ENCODE data around the gene OXSR1. TPM values are rescaled to one million over a fixed set of nuclear protein-coding genes. Genes with fewer than 3 reads are reported as not detected.
A peak's percentile ranks its signal among the peaks of the same experiment; 100 is the strongest.

OXSR1 gene
- 35.6 TPM for polyA plus RNA-seq (ENCODE audit: insufficient read length)

DNA sequence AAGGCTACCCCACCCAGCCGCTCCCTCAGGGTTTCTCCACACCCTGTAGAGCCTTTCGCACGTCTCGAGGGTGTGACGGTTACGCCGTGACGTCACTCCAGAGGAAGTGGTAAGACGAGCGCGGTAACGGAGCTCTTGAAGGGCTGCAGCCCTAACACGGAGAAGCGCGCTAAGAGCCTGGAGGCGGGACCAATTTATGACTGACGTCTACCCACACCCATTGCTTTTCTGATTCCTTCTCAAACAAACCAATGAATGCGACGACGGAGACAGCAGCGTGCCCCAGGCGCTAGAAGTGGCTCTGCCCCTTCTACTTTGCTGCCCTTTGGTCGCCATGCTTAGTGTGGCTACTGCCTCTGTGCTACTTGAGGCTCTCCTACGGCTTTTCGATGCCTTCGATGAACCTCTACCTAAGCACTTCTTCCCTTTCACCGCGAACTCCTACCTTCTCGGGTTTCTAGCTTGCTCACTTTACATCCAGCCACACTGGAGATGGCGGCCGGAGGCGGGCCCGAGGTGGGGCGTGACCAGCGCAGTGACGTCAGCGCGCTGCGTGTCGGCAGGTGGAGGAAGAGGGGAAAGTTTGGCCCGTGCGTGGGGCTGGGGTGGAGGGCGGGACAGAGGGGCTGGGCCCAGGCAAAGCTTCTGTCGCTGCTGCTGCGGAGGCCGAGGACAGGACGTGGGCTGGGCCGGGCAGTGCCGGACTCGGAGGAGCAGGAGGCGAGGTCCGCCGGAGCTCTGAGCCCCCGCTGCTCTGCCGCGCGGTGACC is at the start of gene OXSR1:
Gene OXSR1 (plus strand): TSS at position 586 of the 770 bp plus-strand sequence. CDS start 340 bp downstream, outside the sequence.
- peak; percentile 100 for DNase-seq (ENCODE audit: low read depth)

DNA sequence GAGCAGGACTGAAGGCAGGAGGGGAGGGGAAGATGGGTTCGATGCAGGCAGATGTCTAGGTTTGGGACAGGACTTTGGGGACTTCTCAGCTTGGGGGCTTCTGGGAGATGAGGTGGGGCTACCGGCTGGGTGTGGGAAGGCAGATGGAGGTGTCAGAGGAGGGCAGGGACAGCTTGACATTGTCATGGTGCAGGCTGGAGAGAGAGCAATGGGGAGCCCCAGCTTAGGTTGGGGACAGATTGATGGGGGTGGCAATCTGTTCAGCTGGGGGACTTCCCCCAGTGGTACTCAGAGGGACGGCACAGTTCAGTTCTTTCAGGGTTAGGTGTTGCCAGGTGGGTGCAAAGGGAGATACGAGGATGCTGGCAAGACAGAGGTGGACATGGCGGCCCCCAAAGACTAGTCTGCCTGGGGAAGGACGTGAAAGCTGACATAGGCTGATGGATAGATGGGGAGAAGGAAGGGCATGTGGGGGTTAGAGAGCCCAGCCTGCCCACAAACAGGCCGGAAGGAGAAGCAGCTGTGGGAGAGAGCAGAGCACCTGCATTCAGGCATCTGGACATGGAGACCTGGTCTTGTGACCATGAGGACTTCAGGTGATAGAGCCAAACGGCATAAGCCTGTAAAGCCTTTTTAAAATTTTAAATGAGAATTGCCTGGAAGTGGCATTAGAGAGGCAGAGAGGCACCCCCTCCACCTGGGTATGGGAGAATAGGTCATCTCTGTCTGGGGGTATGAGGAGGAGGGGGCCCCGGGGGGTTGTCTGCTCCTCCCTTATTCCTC is 49.5 kb upstream of the OXSR1 start:
- no peak for DNase-seq (ENCODE audit: low read depth)

DNA sequence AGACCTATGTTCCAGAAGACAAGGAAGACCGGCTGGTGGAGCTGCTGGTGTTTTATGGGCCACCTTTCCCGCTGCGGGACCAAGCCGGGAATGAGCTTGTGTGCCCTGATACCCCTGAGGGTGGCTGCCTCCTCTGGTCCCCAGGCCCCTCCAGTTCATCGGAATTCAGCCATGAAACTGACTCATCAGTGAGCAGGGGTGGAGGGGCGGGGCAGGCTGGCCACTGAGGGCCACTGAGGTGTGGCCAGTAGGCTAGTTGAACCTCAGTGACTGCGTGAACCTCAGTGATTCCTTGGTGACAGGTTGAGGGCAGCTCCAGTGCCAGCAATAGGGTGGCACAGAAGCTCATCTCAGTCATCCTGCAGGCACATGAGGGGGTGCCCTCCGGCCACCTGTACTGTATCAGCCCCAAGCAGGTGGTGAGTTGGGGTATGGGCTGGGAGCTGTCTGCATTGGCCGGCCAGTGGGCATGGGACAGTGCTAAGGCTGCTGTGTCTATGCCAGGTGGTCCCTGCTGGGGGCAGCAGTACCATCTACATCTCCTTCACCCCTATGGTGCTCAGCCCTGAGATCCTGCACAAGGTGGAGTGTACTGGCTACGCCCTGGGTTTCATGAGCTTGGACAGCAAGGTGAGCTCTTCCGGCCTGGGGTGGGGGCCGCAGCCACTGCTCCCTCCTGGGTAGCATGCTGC is 48.7 kb upstream of the OXSR1 start:
- no peak for DNase-seq (ENCODE audit: low read depth)

DNA sequence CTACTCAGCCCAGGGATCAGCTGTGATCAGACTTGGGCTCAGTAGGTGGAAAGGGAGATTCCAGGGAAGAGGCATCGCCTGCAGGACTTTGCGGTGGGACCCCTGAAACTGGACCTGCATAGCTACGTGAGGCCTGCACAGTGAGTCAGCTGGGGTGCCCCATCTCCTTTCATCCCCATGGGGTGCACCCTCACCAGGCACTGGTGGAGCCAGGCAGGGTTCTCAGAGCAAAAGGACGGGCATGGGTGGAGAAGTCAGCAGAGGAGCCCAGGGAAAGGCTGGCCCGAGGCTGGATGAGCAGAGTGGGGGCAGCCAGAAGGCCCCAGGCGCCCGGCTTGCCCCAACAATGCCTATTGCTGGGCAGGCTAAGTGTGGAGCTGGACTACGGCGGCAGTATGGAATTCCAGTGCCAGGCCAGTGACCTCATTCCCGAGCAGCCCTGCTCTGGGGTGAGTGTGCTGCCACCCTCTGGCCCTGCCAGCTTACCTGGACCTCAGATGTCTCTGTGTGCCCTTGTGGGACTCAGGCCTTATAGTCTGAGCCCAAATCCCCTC is 48.1 kb upstream of the OXSR1 start:
- no peak for DNase-seq (ENCODE audit: low read depth)

DNA sequence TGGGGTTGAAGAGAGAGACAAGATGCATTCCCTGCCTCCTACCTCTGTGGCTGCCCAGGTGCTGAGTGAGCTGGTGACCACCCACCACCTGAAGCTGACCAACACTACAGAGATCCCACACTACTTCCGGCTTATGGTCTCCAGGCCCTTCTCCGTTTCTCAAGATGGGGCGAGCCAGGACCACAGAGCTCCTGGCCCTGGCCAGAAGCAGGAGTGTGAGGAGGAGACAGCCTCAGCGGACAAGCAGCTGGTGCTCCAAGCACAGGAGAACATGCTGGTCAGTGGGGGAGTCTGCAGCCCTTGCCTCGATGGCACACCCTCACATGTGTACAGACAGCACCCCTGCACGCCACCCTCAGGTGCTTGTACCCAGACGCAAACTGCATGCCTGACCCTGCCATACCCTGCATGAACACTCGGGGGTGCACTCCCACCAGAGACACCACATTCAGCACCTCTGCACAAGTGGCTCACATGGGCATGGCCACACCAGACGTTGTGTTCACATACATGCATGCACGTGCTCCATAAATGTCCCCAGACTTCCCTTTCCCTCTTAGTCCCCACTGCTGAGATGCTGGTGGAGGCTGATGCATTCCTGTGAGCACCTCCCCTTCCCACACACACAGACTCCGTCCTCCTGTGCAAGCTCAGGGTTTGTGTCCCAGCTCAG is 47.5 kb upstream of the OXSR1 start:
- no peak for DNase-seq (ENCODE audit: low read depth)

DNA sequence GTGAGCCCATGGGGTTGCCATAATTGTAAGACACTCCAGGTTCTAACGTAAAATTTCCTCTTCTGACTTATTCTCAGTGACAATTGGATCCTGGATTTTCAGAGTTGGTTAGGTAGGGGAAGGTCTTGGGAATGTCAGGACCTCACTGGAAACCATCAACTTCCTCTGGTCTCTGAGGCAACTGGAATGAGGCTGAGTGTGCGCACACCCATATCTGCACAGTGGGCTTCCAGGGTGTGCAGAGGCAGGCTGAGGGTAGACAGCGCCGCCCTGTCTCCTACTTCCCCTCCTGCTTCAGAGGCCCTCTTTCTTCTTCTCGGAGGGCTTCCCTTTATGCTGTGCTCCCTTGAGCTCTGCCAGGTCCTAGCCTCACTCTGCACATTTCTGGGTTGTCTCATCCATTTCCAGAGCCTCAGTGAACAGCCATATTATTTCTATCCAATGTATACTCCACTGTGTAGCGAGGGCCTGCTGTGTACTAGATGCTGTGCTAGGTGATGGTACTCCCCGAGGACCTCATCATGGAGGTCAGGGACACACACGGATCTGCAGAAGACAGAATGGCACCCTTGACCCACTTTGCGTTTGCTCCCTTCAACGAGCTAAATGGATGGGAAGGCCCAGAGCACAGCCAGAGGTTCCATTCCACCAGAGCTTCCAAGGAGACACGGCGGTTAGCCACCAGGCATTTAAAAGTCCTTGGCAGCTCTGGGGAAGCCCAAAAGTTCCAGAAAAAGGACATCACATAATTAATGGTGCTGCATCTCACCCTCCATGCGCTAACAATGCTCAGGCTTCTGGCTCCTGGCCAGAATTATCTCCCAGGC is 46.7 kb upstream of the OXSR1 start:
- DNase-seq (ENCODE audit: low read depth), result no peak

DNA sequence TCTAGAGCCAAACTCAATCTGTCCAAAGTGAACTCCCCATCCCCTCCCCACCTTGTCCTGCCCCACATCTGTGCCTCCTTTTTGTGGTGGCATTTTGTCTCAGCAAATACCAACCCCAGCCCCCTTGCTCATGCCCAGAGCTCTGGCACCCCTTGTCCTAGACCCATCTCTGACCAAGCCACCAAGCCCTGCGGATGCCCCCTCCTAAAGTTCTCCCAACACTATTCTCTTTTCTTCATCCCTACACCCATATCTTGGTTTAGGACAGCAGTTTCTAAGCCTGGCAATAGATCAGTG is 46.1 kb upstream of the OXSR1 start:
- no peak for DNase-seq (ENCODE audit: low read depth)

DNA sequence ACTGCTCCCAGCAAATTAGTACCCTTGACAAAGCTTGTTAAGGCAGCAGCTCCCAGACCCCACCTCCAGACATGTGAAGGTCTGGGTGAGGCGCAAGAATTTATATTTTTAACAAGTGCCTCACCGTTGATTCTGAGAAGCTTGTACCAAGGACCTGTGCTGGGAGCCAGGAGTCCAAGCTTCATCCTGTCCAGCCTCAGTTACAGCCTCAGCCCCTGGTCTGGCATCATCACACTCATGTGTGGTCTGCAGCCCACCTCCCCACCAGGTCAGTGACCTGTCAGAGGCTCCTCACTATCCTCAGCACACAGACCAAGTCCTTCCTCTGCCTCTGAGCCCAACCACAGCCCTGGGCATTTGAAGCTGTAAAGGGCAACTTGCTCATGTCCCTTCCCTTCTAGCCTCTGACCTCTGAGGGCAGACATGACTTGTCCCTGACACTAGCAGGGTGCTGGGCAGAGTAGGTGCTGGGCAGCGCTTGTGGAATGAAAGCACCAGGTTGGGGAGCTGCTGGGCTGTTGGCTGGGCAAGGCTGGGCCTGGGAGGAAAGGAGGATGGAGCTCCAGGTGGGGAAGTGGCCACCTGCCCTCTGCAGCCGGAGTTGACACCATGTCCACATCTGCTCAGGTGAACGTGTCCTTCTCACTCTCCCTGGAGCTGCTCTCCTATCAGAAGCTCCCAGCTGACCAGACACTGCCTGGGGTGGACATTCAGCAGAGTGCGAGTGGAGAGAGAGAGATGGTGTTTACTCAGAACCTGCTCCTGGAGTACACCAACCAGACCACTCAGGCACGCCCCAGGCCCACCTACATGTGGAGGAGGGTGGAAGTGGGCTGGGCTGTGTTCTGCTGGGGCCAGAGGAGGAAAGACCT is 45.3 kb upstream of the OXSR1 start:
- DNase-seq (ENCODE audit: low read depth), result no peak

DNA sequence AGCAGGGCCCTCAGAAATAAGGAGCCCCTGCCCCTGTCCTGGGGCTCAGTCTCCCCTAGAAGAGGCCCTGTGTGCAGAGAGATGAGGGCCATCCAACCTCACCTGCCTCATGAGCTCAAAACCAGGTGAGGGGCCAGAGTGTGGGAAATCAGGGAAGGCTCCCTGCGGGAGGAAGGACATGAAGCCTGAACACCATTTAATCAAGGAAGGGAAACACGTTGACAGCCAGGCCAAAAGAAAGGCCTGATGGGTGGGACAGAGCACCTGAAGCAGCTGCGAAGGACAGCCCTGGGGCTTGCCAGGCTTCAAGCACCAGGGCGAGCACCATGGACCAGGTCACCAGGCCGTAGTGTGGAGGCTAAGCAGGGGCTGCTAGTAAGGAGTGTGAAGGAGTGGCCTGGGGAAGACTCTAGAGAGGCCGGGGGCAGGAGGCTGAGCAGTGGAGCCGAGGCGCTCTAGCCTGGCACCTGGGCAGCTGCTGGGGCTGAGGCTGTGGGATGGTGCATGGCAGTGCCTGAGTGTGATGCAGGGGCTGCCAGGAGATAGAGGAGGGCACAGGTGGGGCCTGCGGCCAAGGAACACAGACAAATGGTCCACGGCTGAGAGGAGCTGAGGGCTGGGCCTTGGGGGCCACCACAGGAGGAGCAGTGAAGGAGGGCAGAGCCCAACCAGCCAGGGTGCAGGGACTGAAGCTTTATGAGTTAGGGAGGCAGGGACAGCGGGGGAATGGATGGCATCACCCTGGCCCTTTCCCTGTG is 44.5 kb upstream of the OXSR1 start:
- no peak for DNase-seq (ENCODE audit: low read depth)

DNA sequence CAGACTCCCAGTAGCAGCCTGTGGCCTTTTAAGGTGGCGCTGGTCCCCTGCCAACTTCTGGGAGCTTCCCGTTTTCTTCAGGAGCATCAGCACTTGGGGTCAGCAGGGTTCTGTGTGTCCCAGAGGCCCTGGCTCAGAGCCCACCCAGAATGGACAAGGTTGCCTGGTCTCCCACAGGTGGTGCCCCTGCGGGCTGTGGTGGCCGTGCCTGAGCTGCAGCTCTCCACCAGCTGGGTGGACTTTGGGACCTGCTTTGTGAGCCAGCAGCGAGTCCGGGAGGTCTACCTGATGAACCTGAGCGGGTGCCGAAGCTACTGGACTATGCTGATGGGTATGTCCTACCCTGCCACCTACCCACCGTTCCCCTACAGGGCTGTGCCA is 43.9 kb upstream of the OXSR1 start:
- no peak for DNase-seq (ENCODE audit: low read depth)

DNA sequence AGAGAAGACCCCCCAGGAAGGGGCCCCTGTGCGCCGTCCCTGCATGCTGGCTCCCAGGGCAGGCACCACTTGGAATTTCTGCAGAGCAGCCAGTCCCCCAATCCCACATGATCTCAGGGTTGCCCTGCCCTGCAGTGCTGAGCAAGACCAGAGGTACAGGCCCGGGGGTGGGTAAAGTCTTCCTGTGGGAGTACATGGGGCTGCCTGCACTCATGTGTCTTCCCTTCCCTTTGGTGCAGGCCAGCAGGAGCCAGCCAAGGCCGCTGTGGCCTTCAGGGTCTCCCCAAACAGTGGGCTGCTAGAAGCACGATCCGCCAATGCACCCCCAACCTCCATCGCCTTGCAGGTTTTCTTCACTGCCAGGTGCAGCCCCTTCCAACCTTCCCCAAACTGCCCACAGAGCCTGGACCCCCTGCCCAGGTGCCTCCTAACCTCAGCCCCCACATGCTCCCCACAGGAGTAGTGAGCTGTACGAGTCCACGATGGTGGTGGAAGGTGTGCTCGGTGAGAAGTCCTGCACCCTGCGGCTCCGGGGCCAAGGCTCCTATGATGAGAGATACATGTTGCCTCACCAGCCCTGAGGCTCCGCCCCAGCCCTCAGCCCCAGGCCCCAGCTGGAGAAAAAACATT is 43.4 kb upstream of the OXSR1 start:
- no peak for DNase-seq (ENCODE audit: low read depth)

DNA sequence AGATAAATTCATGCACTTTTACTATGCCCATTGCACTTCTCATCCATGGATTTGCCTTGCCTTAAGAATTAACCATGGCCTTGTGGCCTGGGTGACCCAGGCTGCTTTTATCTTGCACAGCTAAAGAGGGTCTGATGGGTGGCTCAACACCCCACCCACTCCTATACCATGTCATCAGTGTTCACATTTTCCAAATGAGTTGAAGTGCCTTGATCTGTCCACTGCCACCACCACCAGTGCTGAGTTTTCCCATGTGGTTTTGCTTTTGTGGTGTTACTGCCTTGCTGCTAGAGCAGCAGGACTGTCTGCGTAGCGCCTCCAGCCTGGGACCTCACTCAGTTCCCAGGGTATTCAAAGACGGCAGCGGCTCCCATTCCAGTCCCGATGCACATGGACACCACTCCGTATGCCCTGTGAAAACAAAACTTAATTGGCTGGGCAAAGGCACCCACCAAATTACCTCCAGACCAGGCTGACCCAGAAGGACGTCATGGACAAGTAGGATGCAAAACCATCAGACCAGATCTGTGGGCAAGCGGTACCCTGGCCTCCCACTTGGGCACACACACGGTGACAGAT is 42.5 kb upstream of the OXSR1 start:
- no peak for DNase-seq (ENCODE audit: low read depth)

DNA sequence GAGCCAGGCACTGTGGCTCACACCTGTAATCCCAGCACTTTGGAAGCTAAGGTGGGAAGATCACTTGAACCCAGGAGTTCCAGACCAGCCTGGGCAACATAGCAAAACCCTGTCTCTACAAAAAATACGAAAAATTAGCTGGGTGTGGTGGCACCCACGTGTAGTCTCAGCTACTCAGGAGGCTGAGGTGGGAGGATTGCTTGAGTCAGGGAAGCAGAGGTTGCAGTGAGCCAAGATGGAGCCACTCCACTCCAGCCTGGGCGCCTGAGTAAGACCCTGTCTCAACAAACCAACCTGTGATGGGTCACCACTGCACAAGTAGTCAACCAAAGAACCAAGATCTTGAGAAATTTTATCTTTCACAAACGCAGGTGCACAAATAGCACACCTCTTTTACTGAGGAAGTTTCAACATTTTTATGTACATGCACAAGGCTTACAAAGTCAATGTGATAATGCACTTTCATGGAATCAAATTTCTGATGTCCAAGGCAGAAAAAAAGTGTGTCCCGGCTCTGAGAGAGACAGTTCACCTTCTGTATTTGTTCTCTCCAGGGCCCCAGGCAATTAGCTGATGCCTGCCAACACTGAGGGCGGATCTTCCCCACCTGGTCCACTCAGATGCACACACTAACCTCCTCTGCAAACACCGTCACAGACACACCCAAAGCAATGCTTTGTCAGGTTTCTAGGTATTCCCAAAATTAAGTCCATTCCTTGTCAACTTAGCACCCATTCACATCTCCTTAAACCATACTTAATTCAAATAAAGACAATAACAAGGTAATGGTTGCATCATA is 40.8 kb upstream of the OXSR1 start:
- no peak for DNase-seq (ENCODE audit: low read depth)

DNA sequence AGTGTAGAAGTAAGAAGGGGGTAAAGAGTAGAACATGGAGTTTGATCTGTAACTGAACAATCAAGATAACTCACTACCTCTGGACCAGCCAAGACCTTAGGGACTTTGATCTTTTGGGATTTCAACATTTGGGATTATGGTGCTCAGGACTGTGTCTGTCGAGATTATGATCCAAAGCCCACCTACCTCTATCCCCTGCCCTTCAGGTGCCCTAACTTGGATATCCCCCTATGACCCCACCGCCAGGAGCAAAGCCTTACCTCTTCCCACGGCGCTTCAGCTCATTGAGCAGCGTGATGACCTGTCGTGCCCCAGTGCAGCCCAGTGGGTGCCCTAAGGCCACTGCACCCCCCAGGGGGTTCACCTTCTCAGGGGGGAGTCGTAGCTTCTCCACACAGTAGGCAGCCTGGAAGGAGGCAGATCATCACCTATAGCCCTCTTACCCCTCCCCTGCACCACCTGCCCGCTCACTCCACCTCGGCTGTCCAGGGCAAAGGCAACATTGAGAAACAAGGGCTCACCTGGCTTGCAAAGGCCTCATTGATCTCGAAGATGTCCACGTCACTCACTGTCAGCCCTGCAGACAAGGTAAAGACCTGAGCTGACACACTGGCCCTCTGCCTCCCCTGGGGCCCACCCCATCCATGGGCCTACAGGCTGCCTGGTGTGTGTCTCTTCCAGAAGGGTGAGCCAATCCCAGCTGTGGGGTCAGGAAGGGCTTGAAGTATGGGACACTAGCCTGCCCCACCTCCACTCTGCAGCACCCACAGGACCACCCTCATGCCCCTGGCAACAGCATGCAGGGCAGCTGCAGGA is 39.8 kb upstream of the OXSR1 start:
- DNase-seq (ENCODE audit: low read depth), result no peak

DNA sequence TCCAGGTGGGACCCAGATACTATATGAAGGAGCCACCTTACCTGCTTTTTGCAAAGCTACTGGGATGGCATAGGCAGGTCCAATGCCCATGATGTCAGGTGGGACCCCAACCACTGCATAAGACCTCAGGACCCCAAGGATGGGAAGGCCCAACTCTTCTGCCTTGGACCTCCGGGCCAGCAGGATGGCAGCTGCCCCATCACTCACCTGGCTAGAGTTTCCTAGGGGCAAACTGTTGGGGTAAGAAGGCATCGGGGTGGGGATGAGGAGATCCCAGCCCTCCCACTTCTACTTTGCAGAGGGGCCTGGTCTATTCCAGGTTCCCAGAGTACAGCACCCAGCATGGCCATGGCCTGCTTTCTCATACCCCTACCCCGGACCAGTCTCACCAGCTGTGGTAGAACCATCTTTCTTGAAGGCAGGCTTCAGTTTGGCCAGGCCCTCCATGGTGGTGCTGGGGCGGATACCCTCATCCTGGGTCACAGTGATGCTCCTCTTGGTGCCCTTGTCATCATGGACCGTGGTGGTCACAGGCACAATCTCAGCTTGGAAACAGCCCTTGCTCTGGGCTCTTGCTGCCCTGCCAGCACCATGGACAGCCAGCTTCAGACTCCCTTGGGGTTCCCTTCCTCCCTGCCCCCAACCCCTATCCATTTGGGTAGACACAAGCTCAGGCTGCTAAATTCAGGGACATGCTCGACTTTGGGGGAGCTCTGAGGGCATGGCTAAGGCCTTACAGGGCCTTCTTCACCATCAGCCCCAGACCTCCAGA is 39.0 kb upstream of the OXSR1 start:
- DNase-seq (ENCODE audit: low read depth), result no peak
